HG03064 (cell line): ENCODE results near the gene PECR.
"Not testable (repeated sequence)": the region's sequence is repeated elsewhere in the genome, so short reads cannot be mapped to it uniquely, and the experiment has no call there.

ENCODE experiments used
- ATAC-seq: cut with Tn5 transposase; IDR thresholded peaks from one replicate; pipeline ENCODE4 v1.9.1; 2021; ENCODE audit warnings: low read depth; ENCODE audit not compliant: unreplicated experiment

PECR gene

DNA sequence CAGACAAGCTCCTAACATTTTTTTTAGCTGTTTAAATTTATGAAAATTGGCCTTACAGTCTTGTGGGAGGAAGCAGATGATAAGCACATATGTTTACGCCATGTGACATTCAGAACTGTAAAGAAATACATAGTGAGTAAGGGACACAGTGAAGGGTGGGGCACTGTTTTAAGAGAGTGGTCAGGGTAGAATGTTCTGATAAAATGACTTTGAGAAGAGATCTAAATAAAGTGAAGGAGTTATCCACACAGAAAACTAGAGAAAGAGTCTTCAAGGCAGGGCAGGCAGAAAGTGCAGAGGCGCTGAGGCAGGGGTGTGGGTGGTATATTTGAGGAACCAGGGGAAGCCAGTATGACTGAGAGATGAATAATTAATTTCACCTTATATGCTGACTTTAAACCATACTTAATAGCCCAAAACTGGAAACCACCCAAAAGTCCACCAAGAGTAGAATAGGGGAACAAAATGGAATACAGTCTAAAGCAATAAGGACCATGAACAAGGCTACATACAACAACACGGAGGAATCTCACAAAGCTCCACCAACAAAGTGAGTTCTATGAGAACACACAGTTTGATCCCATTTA lies 76.8 kb downstream of the PECR start:
- ATAC-seq = no peak

DNA sequence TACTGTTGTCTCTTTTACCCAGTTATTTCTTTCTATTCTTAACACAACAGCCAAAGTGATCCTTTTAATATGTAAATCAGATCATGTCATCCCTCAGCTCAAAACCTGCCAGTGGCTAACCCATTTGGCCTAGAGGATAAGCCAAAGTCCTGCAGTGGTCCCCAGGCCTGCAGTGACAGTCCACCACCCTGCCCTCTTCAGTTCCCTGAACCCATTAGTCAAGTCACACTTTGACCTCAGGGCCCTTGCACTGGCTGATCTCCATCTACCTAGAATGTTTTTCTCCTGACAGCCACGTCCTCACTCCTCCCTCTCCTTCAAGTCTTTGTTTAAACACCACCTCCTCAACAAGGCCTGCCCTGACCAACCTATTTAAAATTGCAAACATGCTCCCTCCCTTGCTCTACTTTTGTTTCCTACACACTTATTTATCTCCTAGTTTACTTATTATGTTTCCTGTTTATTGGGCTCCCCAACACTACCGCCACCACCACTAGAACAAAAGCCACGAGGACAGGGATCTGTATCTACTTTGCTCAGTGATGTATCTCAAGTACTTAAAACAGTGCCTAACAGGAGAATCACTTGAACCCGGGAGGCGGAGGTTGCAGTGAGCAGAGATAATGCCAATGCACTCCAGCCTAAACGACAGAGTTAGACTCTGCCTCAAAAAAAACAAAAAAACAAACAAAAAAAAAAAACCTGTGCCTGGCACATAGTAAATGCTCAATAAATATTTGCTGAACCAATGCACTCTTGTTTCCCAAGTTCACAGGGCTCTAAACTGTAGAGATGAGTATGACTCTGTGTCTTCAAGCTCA lies 77.5 kb downstream of the PECR start:
- ATAC-seq = no peak

DNA sequence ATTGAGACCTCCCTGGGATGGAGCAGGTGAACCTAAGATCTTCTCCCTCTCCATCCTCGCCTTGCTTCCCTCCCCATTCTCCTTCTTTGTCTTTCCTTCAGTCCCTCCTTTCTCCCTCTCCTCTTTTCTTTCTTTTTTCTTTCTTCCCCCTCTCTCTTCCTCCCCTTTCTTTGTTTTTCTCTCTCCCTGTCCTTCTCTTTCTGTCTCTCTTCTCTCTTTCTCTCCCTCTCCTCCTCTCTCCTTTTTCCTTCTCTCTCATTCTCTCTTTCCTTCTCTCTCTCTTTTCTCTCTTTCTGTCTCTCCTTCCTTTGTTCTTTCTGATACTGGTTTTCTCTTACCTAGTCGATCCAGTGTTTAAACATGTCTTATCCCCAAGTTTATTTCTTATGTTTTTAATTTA lies 78.9 kb downstream of the PECR start:
- ATAC-seq = no peak

DNA sequence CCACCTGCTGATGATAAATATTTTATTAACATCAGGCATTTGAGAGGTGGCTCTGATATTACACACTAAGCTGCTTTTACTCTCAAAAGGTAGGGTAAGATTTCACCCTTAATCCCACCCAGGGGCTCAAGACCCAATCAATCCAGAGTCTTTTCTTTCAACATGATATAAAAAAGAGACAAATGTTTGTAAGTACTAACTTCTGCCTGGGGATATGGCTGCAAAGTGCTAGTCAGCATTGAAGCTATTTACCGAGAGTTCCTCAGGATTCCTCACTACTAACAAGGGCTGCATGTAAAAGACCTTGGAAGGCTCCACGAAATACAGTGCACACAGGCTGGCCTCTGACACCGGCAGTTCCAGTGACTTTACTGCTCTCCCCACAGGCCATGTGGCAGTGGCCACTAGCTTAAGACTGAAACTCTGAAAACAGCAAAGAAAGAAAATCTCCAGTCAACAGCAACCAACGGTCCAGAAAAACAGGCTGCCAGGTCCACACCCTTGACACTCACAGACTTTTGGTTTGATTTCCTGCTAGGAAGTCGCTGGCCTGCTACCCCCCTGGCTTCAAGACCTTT lies 79.4 kb downstream of the PECR start:
- ATAC-seq = no peak

DNA sequence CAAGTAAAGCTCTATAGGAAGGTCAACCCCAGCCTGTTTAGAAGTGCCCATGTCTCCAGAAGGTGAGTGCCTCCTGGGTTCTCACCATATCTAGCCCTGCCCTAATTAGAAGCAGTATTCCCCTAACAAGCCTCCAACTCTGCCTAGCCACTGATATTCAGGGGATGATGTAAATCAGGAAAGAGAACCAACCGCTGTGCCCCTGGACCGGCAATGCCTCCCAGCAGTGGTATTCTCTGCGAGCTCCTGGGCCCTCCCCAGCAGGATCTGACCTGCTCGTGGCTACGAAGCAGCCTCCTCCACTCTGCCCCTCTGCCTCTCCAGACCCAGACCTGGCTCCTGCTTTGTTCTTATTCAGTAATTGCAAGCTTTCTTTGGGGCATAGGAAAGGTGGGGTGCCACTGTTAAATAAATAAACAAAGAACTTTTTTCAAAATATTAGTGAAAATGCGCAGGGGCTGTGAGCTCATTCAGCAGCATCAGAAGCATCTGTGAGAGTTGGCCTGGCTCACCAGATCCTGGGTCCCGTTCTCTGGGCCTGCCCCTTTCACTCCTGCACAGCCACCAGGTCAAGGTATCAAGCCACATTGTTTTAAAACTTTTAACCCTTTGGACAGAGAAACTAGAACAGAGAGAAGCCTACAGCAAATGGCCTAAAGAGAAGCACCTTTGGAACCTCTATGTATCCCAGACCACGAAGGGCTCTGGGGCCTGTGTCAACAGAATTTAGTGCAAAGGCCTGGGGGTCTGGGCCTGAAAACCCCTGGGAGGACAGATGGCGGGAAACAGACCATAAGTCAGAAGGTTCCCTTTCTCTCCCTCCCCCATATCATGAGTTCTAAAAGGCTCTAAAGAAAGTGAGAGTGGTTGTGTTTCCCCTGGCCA lies 80.2 kb downstream of the PECR start:
- no peak for ATAC-seq

DNA sequence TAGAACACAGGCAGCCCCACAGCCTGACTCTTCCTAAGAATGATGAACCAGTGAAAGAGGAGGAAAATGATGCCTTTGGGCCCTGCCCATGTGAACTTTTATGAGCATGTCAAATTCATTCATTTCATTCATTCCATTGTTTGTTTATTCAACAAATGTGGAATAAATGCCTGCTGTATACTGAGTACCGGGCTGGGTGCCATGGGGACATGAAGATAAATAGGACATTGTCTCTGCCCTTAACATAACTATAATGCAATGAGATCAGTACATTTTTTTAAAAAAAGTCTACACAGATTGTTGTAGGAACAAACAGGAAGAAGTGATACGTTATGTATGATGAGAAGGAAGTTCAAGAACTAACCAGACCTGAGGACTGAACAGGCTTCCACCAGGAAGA lies 83.0 kb downstream of the PECR start:
- no peak for ATAC-seq

DNA sequence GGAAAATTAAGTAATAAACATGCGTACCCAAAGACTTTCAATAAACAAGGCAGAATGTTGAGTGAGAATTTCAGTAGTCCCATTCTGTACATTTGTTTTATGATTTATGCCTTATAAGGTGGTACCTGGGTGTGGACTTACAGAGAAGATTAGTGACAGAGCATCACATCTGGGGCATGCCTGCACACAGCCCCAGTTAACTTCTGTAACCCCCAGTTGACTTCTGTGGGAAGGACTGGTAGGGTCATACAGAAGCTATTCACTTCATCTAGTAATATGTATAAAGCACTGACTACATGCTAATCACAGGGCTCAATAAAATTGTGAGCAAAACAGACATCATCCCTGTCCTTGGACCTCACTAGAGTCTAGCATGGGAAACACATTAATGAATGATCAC lies 84.4 kb downstream of the PECR start:
- ATAC-seq = no peak

DNA sequence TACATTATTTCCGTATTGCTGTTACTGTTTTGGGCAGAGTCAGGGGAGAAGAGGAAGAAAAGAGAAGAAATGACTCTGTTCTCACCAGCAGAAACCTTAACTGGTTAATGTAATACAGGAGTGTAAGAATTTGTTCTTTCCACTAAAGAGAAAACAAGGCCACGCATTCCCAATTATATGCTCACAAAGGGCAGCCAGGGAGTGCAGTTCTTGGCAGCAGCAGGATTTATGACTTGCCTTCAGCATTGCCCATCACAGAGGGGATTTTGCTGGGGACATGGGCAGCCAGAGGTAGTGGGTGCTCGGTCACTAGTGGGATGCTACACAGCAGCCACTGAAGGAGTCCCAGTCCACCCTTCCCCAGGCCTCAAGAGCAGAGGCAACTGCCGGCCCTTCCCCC lies 86.7 kb downstream of the PECR start:
- no peak for ATAC-seq

DNA sequence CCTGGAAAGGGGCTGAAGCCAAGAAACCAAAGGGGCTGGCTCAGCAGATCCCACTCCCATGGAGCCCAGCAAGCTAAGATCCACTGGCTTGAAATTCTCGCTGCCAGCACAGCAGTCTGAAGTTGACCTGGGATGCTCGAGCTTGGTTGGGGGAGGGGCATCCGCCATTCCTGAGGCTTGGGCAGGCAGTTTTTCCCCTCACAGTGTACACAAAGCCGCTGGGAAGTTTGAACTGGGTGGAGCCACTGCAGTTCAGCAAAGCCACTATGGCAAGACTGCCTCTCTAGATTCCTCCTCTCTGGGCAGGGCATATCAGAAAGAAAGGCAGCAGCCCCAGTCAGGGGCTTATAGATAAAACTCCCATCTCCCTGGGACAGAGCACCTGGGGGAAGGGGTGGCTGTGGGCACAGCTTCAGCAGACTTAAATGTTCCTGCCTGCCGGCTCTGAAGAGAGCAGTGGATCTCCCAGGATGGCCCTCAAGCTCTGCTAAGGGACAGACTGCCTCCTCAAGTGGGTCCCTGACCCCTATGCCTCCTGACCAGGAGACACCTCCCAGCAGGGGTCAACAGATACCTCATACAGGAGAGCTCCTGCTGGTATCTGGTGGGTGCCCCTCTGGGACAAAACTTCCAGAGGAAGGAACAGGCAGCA lies 92.9 kb downstream of the PECR start:
- not testable (repeated sequence) for ATAC-seq
